ENCODE data around the gene DGKA. TPM values are rescaled to one million over a fixed set of nuclear protein-coding genes. Genes with fewer than 3 reads are reported as not detected.

The DGKA gene
- total RNA-seq, 1 donor from 2014 or later: 29.0 TPM

DNA sequence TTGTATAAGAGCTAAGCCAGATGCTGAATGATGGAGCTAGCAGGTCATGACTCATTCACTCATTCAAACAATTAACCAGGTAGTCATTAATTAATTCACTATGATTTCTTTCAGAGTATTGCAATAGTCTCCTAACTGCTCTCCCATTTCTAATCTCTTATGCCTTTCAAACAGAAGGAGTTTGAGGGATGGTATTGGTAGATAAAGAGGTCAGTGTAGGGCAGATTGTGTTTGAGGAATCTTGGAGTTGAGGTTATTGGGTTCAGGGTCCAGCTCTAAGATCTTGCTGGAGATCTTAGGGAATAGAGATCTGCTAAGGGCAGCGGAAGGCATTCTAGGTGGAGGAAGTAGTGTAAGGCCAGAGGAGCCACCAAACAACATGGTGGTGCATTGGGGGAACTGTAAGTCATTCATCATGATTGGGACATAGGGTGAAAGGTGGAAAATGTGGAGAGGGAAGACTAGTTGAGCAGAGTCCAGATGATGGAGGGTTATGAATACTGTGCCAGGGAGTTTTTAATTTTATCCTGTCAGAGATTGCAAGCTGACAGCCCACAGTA is 11.7 kb downstream of the DGKA start:
- Histone ChIP-seq H3K27ac (no peak overlapping the region), H3K27me3 (no peaks in the 10 kb centered on the region), H3K9me3 (no peaks in the 10 kb centered on the region), H3K36me3 (peaks cover 32% of the 10 kb centered on the region), H3K4me1 (peaks cover 3% of the 10 kb centered on the region), H3K4me3 (no peak overlapping the region)
- TF ChIP-seq CTCF (IDR thresholded peaks at IDR 0.05): no peak
- ATAC-seq (no peak), DNase-seq (no peak)
- intact Hi-C loops (cut with DNase I): no loop called here

DNA sequence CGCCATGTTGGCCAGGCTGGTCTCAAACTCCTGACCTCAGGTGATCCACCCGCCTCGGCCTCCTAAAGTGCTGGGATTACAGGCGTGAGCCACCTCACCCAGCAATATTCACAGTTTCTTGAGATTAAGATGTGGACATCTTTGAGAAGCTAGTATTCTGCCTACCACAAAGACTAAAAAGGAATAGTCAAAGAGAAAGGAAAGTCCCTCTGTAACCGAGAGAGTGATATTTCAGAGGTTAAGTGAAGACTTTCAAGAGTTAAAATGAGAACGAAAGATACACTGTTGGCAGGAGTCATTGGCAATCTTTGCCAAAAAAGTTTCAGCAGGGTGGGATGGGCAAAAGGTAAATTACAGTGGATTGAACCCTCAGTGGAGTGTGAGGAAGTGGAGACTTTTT is 15.6 kb downstream of the DGKA start:
- TF ChIP-seq CTCF (IDR thresholded peaks at IDR 0.05): no peak
- no peaks in the 10 kb centered on the region for H3K9me3 ChIP-seq
- intact Hi-C loops (cut with DNase I): no loop called here
- no peaks in the 10 kb centered on the region for H3K27me3 ChIP-seq
- no peak overlapping the region for H3K27ac ChIP-seq
- ATAC-seq (no peak), DNase-seq (no peak)
- H3K4me3 ChIP-seq: no peak overlapping the region
- peaks cover 32% of the 10 kb centered on the region for H3K36me3 ChIP-seq
- no peaks in the 10 kb centered on the region for H3K4me1 ChIP-seq

DNA sequence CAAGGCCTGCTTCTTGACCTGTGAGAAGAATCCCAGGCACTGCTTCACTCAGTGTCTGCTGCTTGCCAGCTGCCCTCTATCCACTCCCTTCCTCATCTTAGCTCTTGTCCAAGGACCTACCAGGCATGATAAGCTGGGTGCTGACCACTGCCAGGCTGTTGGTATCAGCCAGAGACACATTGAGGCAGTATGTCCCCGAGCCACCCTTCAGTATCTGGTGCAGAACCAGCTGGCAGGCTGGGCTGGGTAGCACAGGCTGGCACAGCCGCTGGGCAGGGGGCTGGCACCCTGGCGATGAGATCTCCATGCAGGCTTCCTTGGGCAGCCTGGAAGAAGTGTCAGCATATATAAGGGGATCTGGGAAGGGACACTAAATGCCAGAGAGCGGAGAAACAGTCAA is 24.4 kb downstream of the DGKA start:
- no peak overlapping the region for H3K4me3 ChIP-seq
- DNase-seq: no peak
- peaks cover 18% of the 10 kb centered on the region for H3K36me3 ChIP-seq
- no peak for ATAC-seq
- no peaks in the 10 kb centered on the region for H3K27me3 ChIP-seq
- TF ChIP-seq CTCF (IDR thresholded peaks at IDR 0.05): no peak
- intact Hi-C loops (cut with DNase I): no loop called here
- H3K27ac ChIP-seq: no peak overlapping the region
- no peaks in the 10 kb centered on the region for H3K4me1 ChIP-seq
- no peaks in the 10 kb centered on the region for H3K9me3 ChIP-seq

- H3K4me3 ChIP-seq: no peak overlapping the region
- H3K4me1 ChIP-seq: no peaks in the 10 kb centered on the region
- no peak for DNase-seq
- peaks cover 18% of the 10 kb centered on the region for H3K36me3 ChIP-seq
- TF ChIP-seq CTCF (IDR thresholded peaks at IDR 0.05): peak; percentile 11
- no peak overlapping the region for H3K27ac ChIP-seq
- H3K9me3 ChIP-seq: no peaks in the 10 kb centered on the region
- ATAC-seq: peak; percentile 51
- intact Hi-C loops (cut with DNase I): no loop called here
- H3K27me3 ChIP-seq: no peaks in the 10 kb centered on the region
These were observed 25.0 kb downstream of the DGKA start for GRCh38 chr12:55955800-55956508.

- Histone ChIP-seq H3K4me1 (no peaks in the 10 kb centered on the region), H3K4me3 (no peak overlapping the region), H3K27ac (no peak overlapping the region), H3K27me3 (no peaks in the 10 kb centered on the region), H3K36me3 (peaks cover 11% of the 10 kb centered on the region), H3K9me3 (no peaks in the 10 kb centered on the region)
- DNase-seq (no peak), ATAC-seq (peak; percentile 67)
- intact Hi-C loops (cut with DNase I): no loop called here
- TF ChIP-seq CTCF (IDR thresholded peaks at IDR 0.05): no peak
These were observed 26.3 kb downstream of the DGKA start for GRCh38 chr12:55957106-55957859.

All from upper lobe of right lung (tissue), 1 donor.